ENCODE measurements around the gene LAMC1.
A peak's percentile ranks its signal among the peaks of the same experiment; 100 is the strongest.
"Not testable (repeated sequence)": the region's sequence is repeated elsewhere in the genome, so short reads cannot be mapped to it uniquely, and the experiment has no call there.

The LAMC1 gene

DNA sequence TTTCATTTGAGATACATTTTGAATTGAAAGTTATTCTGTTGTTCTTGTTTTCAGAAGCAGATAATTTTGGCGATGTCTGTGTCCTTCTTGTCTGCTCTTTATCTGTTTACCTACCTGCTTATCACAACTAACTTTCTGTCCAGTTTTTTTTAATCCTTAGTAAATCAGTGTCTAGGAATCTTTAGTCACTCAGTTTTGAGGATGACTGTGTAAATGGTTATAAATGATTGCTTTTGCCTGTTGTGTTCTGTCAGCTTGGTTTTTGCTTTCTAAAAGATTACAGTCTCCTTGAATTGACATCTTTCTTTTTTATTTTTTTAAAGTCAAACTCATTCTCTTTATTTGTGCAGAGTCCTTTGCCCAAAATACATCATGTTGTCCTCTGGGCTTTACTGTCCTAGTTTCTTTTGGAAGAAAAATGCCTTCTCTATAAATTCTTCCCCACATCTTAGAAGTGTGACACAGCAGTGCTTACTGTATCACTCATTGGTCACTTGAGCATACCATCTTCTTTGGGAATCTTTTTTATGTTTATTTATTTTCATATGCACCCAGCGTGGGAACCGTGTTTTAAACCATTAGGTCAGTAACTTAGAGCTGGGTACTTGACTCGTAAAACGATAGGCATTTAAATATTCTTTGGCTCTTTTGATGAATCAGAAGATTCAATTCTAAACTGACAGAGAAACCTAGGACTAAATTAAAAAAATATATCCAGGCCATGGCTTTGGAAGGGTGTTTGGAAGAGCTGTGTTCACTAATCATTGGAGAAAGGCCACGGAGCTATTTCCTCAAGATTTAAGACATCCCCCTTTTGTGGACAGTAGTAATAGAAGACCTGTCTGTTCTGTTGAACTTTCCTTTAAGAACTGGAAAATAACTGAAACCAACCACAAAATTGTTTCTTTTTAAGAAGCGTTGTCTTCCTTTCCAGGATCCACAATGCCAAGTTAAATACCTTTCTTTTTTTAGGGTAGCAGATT, 20.9 kb downstream of the LAMC1 start:
- DNase-seq (ENCODE audit: low spot score) = peak; percentile 44

DNA sequence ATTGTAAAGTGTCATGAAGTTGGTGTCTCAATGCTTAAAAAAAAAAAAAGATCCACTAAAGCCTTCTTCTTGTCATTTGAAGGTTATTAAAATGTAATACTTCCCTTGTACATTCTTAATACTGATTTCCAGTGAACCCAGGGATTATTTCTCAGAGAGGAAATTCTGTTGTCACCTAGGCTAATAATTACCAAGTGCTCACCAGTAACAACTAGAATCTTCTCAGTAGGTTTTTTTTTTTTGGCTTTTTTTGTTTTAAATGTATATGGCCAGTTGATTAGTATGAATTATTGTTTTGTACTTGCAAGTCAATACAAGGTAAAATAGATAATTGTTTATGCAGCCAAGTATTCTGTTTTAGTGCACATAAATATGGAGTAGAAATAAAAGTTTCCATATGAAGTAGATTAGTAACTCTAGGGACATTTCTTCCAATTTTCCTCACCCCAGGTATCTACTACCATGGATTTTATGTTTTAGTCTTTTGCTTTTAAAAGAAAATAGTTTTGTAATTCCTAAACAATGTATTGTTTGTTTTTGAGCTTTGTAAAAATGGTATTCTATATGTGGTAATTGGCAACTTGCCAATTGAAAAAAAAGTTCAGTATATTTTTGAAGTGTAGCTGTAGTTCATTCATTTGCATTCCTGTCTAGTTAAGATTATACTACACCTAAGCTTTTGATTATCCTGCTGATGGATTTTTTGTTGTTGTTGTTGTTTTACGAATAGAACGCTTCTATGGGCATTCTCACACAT, 21.9 kb downstream of the LAMC1 start:
- DNase-seq (ENCODE audit: low spot score) = no peak

DNA sequence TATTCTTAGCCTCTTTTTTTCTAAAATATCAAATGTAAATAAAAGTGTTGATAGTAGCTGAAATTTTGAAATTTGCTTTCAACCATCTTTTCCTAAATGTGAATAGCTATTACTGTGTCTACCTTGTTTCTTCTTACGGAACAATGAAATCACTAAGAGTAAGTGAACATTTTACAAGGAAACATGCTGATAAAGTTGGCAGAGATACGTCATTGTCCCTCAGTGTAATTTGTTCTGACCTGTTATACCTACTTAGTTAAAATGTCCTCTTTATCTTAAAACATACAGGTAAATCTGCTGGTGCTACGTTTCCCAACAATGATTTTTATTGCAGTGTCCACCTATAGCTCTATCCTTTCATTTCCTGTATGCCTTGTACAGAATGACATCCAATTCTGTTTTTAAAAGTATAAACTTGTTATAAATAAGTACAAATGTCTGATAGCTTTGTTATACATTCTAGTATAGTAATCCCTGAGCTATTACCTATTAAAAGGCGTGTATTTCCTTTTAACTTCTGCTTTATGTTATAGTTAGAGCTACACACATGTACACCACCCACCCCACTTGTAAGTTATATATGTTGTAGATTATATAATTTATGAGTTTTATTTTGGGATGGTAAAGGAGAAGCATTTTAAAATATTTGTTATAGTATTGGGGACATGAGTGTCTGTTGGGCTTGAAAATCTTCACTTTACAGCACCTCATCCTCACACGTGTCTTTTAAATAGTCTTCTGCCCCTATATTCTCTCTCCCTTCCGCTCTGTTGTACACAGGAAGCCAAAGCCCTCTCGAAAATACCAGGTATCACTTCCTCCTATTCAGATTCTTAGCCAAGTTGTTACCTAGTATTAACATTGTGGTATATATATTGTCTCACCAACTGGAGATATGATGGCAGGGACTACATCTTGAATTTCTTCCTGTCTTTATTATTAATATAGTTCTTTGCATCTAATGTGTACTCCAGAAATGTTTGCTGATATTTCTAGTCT, 25.2 kb downstream of the LAMC1 start:
- no peak for DNase-seq (ENCODE audit: low spot score)

DNA sequence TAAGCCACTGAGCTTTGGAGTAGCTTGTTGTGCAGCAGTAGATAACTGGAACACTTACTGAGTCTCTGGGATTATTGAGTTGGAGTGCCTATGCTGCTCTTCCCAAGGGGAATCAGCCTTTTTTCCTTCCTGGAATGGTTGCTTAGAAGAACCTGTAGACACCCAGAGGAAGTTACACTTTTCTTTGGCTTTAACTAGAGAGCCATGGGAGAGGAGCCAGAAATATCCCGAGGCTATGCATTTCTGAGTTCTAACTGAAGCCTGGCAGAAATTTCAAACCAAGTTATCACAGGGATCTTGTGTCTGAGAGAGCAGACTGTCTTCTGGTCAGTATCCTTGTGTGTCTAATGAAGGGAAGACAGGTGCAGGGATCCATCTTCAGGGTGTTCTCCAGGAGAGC, 28.3 kb downstream of the LAMC1 start:
- no peak for DNase-seq (ENCODE audit: low spot score)

DNA sequence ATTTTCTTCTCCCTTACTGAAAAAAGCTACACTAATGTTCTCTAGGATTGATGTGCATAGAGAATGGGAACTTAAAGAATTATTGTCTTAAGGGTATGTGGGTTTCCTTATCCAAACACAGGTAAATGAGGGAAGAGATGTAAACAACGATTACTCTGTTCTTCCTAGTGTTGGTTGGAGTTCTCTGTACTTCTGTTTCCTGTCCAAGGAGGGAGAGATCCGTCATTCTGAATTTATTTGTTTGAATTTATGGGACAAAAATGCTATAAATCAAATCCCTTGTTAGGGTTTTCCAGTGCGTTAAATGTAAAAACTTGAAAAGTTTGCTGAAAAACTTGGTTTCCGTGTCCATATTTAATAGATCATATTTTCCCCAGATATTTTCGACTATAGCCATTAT, 29.6 kb downstream of the LAMC1 start:
- DNase-seq (ENCODE audit: low spot score) = no peak

DNA sequence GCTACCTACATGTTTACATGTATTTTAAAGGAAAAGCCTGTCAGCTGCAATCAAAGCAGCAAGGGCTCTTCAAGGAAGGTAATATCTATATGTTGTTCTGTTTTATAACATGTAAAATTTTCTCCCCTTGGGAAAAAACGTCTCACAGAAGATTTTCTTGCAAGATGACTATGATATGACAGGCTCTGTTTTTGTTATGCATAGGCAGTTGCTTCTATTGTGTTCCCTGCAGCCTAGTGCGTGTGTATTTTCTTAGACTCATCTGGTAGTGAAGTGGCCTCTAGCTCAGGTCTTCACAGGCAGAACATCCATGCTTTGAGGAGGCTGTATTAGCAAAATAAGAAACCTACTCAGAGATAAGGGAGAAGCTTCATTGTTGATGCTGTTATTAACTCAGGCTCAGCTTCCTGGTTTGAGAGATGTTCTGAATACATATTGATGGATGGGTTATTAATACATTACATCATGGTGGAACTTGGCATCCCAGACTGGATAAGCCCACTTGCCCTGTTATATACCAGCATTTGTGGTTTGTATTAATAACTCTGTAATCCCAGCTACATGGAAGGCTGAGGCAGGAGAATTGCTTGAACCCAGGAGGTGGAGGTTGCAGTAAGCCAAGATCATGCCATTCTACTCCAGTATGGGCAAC, 35.8 kb downstream of the LAMC1 start:
- no peak for DNase-seq (ENCODE audit: low spot score)

DNA sequence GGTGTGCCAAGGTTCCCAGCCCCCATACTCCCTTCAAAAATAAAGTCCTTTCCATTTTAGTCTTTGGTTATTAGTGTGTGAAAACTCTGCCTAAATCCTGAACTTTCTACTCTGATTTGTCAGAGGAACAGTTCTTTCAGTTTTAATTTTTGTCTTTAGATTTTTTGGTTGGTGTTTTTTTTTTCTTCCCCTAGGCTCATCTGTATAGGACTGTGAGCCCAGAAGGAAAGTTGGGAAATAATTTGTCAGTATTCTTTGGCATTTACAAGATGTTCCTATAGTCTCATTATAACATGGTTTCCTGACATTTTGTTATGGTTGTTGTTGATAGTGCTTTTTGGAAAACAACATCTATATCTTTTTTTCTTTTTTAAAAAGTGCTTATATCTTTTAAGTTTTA, 38.0 kb downstream of the LAMC1 start:
- DNase-seq (ENCODE audit: low spot score) = no peak

DNA sequence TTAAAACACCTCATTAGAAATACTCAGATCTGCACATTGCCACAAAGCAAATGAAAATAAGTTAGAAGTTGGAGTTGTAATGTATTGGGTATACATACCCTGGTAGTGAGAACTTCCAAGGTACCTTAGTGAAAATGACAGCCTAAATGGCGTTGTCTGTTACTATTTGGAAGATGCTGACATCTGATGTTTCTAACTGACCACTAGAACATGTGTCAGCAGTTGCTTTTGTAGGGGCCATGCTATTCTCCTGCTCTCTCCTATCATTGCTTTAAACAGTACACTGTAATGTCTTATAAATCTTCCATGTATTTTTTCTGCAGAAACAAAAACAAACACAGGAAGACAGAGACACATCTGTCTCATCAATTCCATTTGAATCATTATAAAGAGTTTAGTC, 40.1 kb downstream of the LAMC1 start:
- no peak for DNase-seq (ENCODE audit: low spot score)

DNA sequence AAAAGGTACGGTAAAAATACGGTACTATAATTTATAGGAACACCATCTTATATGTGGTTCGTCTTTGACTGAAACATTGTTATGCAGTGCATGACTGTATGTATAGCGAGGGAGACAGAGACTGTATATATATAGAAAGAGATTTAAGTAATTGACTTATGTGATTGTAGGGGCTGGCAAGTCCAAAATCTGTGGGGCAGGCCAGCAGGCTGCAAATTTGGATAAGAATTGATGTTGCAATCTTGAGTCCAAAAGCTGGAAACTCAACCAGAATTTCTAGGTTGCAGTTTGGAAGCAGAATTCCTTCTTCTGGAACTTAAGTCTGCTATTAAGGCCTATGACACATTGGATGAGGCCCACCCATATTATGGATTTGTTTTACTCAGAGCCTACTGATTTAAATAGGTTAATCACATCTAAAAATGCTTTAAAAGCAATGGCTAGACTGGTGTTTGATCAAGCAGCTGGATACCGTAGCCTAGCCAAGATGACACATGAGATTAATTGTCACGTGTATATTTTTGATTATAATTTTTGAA, 42.0 kb downstream of the LAMC1 start:
- DNase-seq (ENCODE audit: low spot score) = no peak

DNA sequence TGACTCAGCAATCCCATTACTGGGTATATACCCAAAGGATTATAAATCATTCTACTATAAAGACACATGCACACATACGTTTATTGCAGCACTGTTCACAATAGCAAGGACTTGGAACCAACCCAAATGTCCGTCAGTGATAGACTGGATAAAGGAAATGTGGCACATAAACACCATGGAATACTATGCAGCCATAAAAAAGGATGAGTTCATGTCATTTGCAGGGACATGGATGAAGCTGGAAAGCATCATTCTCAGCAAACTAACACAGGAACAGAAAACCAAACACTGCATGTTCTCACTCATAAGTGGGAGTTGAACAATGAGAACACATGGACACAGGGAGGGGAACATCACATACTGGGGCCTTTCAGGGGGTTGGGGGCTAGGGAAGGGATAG, 43.2 kb downstream of the LAMC1 start:
- DNase-seq (ENCODE audit: low spot score) = not testable (repeated sequence)

DNA sequence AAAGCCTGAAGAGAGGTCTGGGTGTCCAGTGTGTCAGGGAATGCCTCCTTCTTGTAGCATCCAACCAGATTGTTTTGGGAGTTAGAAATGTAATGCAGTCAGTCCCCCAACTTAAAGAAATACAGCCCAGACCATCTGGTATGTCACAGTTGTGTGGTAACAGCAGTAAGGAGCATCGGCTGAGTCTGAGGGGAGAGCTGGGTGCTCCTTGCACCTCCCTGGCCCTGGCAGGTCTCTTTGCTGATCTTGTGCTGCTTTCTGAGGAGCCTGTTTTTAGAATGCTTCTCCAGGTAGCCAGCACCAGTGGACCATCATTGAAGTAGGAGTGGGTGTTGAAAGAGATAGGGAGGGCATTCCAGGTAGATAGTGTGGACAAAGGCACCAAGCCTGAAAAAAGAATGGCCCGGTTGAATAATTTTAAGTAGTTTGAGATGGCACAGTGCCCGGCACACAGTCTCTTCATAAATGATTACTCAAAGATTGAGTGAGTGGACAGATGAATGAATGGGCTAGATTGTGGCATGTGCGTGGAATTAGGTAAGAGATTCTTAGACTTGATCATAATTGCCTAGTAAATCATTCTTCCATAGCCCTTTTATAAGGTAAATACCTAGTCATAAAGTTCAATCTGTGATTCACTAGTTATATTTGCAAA, 46.5 kb downstream of the LAMC1 start:
- no peak for DNase-seq (ENCODE audit: low spot score)

DNA sequence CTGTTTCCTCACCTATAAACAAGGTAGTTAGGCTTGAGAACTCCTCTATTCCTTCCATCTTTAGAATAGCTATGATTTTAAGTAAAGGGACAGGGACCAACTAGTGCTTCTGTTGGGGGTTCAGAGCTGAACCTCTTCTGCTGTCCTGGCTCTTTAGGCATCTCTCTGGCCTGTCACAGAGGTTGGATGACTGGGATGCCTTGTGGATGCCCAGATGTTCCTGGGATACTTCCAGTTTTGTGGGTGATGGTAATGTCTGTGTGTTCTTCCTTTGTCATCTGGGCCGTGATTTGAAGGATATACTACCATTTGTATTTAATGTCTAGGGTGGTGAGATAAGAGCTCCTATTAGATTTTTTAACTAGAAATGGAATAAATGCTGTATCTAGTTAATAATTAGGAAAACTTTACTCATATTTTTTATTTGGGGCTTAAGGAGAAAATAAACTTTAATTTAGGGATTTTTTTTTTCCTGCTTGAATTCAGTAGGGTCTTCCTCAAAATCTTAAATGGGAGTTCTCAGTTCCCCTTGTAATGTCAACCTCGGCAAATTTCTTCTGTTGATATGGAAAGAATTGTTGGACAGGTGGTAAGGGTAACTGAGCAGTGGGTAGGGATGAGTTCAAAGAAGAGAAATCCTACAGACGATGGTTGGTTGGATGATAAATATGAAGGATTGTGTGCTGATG, 47.2 kb downstream of the LAMC1 start:
- no peak for DNase-seq (ENCODE audit: low spot score)

DNA sequence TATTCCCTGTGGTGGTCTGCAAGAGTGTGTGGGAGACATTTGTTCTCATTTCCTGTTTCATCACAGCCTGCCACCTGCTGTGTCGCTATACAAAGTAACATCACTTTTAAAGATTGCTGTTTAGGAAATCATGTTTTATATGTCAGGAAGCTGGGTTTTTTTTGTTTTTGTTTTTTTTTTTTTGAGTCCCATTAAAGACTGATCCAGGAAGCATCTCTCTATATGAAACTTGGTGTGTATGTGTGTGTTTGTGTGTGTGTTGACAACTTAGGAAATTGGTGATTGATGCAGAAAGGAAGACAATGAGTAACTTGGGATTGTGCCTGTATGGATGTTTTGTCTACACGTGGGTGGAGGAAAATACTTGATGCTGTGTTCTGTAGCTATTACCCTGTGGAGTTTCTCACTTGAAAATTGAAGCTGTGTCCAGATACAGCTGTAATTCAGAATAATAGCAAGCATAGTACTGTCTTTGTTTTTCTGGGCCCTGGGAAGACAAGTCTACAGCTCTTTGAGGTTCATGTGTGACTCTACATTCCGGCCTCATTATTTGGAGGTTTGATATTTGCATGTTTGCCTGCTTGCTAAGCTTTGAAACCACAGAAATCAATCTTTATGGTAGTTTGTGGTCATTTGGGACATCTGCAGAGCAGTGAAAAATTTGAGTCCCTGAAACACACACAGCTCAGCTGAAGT, 47.9 kb downstream of the LAMC1 start:
- peak; percentile 67 for DNase-seq (ENCODE audit: low spot score)

DNA sequence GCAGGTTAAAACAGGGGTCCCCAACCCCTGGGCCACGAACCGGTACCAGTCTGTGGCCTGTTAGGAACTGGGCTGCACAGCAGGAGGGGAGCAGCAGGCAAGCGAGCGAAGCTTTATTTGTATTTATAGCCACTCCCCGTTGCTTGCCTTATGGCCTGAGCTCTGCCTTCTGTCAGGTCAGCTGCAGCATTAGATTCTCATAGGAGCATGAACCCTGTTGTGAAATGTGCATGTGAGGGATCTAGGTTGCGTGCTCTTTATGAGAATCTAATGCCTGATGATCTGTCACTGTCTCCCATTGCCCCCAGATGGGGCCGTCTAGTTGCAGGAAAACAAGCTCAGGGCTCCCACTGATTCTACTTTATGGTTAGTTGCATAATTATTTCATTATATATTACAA, 49.4 kb downstream of the LAMC1 start:
- DNase-seq (ENCODE audit: low spot score) = not testable (repeated sequence)

DNA sequence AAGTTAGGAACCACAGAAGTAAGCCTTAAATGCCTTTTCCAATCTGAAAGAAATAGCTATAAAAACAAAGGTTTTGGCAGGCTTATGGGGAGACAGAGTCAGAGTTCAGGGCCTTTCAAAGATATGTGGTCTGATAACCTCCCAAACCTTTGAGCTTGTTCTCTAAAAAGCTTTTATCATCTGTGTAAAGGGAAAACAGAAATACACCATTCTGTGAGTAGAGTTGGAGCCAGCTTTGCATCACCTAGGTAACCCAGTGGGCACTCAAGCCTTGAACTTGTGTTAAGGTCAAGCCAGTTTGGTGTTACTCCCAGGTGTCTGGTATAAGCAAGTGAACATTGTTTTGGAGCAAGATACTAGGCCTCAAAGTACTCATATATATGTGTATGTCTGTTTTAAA, 50.1 kb downstream of the LAMC1 start:
- DNase-seq (ENCODE audit: low spot score) = no peak

DNA sequence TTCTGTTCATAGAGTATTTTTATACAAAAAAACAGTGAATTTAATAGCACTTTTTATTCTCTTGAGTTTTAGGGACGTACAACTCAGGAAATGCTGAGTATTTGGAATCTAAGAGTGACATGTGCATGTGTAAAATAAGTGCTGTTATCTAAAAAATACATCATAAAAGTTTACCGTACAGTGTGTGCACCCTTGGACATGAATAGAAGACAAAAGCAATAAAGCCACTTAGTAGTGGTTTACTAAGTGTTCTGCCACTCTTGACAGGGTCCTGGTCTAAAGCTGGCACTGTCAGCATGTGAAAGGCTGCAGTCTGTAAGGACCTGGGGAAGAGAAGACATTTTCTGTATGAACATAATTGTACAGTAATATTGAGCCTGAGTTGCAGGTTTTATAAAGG, 51.0 kb downstream of the LAMC1 start:
- DNase-seq (ENCODE audit: low spot score) = no peak

DNA sequence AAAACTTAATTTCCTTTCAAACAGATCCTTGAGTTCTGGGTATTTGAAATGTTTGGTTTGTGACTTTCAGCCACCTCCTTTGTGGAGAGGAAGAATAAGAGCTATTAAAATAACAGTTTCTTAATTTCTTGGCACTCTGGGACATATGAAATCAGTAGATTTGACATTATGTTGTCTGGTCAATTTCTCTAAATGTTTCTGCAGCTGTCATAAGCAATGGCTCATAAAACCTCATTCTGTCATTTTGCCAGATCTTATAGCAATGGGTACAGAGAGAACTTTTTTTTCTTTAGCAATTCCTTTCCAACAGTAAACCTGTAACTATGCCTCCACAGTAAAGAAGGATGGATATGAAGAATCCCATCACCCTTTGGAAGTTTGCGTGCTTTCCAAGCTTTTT, 52.6 kb downstream of the LAMC1 start:
- no peak for DNase-seq (ENCODE audit: low spot score)

DNA sequence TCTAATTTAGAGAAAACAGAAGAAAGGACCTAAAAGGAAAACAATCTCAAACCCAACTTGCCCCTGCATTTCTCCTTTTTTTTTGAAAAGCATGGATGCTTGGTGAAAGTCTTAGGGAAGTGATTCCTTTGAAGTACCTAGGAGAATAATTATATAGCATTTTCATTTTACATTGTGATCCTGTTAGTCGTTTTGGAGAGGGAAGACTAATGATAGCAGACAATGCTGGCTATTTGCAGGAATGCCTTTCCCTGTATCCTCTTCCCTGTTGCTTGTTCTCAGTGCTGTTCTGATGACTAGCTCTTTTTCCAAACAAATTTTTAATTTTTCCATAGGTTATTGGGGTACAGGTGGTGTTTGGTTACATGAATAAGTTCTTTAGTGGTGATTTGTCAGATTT, 53.9 kb downstream of the LAMC1 start:
- DNase-seq (ENCODE audit: low spot score) = no peak

DNA sequence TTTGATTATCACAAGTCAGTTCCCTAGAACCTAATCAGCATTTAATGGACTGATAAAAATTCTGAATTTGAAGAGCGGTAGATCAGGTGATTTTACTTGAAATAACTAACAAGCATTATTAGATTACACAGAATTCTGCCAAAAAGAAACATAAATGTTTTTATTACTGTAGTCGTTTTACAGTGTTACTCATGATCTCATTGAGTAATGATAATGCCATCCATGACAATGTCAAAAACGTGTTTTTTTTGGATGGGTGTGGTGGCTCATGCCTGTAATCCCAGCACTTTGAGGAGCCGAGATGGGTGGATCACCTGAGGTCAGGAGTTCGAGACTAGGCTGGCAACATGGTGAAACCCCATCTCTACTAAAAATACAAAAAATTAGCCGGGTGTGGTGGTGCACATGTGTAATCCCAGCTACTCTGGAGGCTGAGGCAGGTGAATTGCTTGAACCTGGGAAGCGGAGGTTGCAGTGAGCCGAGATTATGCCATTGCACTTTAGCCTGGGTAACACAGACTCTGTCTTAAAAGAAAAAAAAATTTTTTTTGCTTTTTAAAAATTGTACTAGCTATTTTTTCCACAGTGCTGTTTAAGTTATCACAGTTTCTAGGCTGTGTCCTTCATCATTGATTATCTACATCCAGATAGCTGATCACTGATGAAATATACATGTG, 56.6 kb downstream of the LAMC1 start:
- no peak for DNase-seq (ENCODE audit: low spot score)

Measured in AG20443 (cell line).